Activated CD4-positive, alpha-beta T cell treated with anti-CD3 and anti-CD28 coated beads for 48 hours (primary cell): Measurements from ENCODE around the gene SERPINB3.
"Not testable (repeated sequence)": the region's sequence is repeated elsewhere in the genome, so short reads cannot be mapped to it uniquely, and the experiment has no call there.

Experiments used
- DNase-seq: peaks from one replicate; pipeline ENCODE4 v3.0.0-alpha.2; 2020

SERPINB3 gene

DNA sequence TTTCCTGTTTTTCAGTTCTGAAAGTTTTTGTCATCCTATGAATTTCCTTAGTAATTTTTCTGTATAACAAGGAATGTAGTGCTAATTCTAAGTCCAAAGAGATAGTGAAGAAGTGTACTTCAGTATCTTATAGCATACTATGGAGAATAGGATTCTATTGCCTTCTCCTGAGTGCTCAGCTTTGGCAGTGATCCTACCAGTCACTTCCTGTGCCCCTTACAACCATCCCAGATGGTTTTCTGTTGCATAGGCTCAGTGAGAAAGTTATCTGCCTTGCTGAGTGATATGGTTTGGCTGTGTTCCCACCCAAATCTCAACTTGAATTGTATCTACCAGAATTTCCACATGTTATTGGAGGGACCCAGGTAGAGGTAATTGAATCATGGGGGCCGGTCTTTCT is 17.0 kb downstream of the SERPINB3 start:
- not testable (repeated sequence) for DNase-seq

DNA sequence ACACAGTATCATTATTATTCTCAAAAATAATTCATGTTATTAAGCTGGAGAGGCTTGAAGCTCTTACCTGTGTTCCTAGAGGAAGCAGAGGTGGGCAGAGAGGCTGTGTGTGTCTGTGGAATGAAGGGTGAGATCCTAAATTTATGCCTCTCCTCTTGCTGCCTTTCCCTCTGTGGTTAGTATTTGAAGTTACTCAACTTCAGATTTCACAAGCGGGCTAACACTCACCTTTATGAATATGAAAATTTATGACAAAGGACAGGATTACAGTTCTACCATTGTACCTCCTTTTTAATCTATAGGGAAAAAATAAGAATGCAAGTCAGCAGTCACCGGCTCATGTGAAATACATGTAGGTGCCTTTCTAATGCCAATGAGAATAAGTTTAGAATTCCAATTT is 17.6 kb downstream of the SERPINB3 start, which contains the start of gene SERPINB4:
SERPINB4 (minus strand) TSS at position 115 of the 400 bp plus-strand sequence. CDS start 679 bp downstream, outside the sequence.
- DNase-seq, result not testable (repeated sequence)

DNA sequence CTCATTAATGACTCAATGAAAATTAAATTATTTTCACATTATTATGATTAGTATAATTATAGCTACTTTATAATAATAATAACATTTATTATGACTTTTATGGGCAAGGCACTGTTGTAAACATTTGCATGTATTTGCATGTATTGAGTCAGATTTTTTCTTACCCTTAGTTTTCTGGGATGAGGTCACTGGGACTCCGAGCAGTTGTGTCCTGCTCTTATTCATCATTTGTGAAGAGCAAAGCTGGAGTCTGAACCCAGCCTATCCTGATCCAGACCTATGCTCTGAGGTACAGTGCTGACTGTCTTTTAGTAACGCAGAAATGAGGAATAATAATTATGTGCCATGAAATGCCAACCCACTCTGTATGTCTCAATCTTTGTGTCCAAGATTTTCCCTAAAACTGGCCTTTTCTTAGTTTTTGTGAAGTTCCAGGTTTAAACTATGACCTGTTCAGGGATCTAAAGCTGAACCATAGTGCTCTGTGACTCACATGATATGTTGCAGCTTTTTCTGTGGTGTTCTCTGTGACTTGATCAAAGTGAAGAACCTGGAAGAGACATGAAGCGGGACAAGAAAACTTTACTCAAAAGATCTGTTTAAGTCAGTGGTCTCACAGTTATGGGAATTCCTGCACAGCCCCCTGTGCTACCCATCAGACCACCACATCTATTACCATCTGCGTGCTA is 18.9 kb downstream of the SERPINB3 start:
- not testable (repeated sequence) for DNase-seq

DNA sequence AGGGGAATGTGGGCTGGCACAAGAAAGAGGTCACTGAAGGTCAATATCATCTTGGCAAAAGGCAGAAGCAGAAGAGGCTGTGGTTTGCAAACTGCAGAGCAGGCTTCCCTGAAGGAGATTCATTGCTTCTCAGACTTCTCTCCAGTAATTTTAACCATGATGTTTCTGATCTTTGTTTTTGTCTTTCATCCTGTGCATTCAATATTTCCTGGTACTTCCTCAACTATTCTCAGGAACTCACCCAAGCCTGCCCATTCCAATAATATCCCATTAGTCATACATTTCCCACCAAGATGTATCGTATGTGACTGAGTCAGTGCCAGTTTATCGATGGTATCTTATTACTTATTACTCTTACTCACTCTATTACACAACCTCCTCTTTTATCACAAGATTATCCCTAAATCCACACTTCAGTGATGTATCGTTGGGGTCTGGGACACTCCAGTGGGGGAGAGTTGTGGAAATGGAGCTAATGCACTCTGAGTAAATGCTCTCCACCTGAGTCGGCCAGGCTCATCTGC is 20.5 kb downstream of the SERPINB3 start:
- DNase-seq, result not testable (repeated sequence)

DNA sequence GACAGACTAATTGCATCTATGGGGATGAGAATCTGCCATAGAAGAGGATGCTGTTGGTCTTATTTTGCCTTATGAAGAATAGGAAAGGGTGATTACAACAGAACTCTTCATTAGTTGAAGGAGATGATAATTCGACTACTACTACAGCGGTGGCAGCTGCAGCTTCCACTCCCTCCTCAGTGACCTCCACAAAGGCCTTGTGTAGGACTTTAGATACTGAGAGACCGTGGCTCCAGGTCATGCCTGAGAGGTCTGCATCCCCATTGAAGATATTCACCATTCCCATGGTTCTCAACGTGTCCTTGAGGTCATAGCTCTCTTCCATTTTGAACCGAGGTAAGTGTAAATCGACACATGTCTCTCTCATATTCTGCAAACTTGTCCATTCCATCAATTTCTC is 24.0 kb downstream of the SERPINB3 start:
- DNase-seq, result no peak

DNA sequence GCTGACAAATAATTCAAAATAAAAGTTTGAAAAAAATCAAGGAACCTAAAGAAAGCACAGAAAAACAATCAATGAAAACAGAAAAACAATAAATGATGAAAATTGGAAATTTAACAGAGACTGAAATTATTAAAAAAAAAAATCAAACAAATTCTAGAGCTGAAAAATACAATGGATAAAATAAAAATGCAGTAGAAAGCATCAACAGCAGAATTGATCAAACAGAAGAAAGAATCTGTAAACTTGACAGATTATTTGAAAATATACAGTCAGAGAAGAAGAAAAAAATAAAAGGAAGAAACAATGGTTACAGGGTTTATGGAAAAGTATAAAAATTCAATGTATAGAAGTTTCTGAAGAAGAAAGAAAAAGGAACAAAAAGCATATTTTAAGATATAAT is 33.9 kb downstream of the SERPINB3 start:
- no peak for DNase-seq

DNA sequence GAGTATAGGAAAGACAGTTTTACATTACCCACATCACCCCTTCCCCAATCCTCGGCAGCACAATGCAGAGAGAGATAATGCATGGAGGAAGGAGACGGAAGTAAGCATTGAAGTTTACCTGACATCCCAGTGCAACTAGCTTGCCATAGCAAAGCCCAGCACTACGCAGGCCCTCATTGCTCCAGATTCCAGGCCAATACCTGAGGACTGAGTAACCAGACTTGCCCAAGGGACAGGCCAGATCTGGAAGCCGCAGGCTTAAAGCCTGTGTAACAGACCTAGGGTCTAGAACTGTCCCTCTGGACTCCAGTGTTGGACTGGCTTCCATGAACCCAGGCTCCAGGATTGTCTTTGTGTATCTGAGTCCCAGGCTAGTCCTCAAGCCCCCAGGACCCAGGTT is 35.3 kb downstream of the SERPINB3 start:
- no peak for DNase-seq

DNA sequence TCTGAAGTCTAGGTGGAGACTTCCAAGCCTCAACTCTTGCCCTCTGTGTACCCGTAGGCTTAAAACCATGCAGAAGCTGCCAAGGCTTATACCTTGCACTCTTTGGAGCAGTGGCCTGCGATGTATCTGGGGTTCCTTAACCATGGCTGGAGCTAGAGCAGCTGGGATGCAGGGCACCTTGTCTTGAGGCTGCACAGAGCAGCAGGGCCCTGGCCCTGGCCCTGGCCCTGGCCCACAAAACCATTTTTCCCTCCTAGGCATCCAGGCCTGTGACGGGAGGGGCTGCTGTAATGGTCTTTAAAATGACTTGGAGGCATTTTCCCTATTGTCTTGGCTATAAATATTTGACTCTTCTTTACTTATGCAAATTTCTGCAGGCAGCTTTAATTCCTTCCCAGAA is 36.8 kb downstream of the SERPINB3 start:
- no peak for DNase-seq

DNA sequence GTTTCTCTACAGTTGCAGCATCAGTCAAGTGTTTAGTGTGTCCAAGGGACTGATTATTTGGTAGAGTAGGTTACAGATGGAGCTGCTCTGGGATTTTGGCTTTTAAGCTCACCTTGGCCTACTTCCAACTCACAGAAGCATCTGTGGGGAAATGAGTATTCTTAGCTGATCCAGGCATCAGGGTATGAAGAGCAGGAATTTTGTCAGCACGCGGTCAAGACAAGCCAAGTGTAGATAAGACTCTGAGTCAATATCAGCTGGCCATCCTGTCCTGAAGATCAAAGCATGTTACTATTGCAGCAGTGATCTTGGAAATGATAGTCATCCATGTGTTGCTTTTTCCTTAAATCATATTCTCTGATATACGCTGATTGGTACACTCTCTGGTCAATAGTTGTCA is 42.0 kb downstream of the SERPINB3 start:
- no peak for DNase-seq

DNA sequence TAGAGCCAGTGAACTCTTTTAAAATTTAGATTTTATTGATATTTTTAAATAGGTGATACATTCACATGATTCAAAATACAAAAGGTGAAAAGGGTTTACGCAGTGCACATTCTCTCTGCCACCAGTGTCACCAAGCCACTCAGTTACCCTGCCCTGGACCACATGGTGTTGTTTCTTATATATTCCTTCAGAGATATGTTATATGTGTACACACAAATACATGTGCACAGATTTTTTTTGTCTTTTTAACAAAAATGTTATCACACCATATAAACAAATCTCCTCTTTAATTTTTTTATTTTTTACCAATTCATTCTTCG is 43.8 kb downstream of the SERPINB3 start:
- no peak for DNase-seq

DNA sequence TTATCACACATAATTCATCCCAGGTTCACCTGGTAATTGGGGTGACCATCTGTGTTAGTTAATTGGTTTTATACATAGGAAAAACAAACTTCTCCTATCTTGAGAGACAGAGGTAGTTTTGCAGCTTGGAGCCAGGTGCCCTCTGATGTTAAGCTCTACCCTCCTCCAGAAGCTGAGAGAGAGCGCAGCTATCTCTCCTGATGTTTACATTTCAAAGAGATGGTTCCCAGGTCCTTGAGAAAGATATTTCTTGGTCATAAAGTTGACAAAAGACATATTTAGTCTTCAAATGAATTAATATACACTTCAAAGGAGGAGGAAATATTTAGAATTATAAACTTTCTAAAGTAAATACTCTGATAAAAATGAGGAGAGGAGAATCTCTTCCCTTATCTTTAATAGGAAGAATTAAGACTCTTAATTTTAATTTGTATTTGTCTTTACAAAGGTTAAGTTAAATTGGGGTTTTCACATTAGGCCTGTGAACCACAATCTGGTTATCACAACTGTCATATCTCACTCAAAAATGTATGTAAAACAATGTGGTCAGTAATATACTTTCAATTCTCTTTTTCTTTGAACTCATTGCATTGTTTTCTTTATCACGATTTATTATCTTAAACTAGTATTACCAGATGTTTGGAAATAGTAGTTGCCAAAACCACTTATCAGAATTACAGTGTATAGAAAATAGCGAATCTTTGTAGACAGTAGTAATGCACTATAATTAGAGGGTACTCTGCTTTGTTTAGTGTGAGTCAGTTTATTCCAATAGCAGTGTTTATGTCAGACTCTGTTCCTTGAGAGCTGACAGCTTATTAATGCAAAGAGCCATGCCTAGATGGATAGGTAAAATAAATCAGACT is 44.4 kb downstream of the SERPINB3 start:
- DNase-seq, result no peak

DNA sequence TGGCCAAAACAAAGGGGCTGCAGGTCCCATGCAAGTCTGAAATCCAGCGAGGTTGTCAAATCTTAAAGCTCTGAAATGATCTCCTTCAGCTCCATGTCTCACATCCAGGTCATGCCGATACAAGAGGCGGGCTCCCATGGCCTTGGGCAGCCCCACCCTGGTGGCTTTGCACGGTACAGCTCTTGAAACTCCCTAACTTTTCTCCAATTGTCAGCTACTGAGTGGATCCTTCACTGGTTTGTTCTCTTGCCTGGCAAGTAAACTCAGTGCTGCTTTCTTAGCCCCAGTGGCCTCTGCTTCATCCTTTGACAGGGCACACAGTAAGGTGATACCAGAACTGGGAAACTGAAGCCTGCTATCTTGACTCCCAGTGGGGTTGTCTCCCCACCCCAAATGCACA is 48.3 kb downstream of the SERPINB3 start:
- no peak for DNase-seq

DNA sequence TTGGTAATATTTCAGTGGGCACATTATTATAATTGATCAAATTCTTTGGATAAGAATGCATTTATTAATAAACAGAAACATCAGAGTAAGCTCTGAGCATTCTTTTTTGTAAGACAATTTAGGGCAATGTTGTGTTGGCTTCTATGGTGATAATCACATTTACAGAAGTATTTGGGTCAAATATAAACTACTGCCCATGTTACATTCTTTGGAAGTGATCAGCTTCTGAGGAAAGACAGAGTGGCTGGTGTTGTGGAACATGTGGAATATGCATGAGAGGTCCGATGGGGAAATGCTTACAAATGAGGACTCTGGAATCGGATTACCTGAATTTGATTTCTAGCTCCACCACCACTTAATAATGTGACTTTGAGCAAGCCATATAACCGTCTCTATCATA is 55.2 kb downstream of the SERPINB3 start:
- DNase-seq, result no peak
